ENCODE results near the gene BCL2.

BCL2 gene

DNA sequence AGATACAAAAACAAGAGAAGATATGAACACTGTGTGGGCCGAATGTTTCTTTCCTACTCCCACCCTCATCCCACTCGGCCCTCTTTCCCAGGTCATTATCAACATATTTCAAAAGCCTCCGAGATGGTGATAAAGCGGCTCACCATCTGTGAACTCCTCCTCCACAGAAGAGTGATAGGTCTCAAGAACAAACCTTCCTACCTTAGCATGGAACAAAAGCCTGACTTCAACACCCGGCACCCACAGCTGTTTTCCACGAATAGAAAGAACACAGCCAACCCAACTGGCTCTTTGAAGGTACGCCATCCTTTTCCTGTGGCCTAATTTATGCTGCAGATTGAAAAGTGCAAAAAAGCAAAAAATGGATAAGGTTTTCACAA is 28.8 kb downstream of the BCL2 start:
- Histone ChIP-seq H3K4me1 (ENCODE audit: control insufficient read depth, insufficient read depth, low read length) (no peaks in the 10 kb centered on the region), H3K9ac (ENCODE audit: low read depth, low read length) (no peak overlapping the region), H3K27me3 (ENCODE audit: control insufficient read depth, insufficient read depth, low read length) (no peaks in the 10 kb centered on the region), H3K36me3 (ENCODE audit: control insufficient read depth, insufficient read depth, low read length) (no peaks in the 10 kb centered on the region), H3K9me3 (ENCODE audit: control insufficient read depth, insufficient read depth, low read length) (no peaks in the 10 kb centered on the region), H3K4me3 (ENCODE audit: low read depth, low read length) (no peak overlapping the region)

DNA sequence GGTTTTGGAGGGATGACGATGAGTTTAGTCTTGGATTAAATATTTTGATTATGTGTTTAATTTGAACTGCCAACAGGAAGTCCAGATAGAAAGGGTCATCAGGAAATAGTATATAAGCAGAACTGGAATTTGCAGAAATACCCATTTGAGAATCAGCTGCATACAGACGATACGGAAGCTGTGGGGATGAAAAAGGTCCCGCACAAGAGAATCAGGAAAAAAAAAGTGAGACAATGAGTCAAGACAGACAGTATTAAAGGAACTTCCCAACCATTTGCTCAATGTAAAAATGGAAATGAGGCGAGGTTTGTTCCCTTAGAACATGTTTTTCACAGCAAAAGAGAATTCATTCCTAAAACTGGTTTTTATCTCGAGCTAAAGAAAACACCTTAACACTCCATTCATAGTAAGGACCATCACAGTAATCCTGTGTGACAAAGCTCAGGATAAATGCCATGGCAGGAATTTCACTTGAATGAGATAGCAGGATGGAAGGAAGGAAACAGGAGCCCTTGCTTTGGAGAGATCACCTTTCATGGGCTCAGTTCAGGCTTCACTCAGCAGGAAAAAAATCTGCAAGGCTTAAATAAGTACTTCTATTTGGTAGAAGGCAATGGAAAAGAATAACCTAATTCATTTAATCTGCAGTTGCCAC is 29.3 kb downstream of the BCL2 start:
- H3K36me3 ChIP-seq (ENCODE audit: control insufficient read depth, insufficient read depth, low read length), result no peaks in the 10 kb centered on the region
- H3K4me3 ChIP-seq (ENCODE audit: low read depth, low read length), result no peak overlapping the region
- no peaks in the 10 kb centered on the region for H3K9me3 ChIP-seq (ENCODE audit: control insufficient read depth, insufficient read depth, low read length)
- no peaks in the 10 kb centered on the region for H3K4me1 ChIP-seq (ENCODE audit: control insufficient read depth, insufficient read depth, low read length)
- no peak overlapping the region for H3K9ac ChIP-seq (ENCODE audit: low read depth, low read length)
- no peaks in the 10 kb centered on the region for H3K27me3 ChIP-seq (ENCODE audit: control insufficient read depth, insufficient read depth, low read length)

DNA sequence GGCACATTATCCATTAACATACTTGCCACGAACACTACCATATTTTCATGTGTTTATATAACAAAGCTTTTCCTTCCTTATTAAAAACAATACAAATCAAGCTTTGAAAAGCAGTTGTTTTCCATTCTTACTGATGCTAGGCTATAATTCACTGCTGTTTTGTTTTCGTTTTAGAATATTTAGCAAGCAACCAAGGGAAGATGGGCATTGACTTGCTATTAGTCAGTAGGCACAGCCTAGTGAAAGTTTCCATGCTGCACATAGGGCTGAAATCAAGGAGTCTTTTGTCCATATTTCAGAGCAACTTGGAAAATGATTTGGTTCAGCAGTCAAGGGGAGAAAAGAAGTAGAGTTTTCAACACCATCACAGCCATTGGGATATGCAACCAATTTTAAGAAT is 31.3 kb downstream of the BCL2 start:
- no peaks in the 10 kb centered on the region for H3K36me3 ChIP-seq (ENCODE audit: control insufficient read depth, insufficient read depth, low read length)
- no peak overlapping the region for H3K9ac ChIP-seq (ENCODE audit: low read depth, low read length)
- H3K27me3 ChIP-seq (ENCODE audit: control insufficient read depth, insufficient read depth, low read length), result no peaks in the 10 kb centered on the region
- H3K4me1 ChIP-seq (ENCODE audit: control insufficient read depth, insufficient read depth, low read length), result no peaks in the 10 kb centered on the region
- no peaks in the 10 kb centered on the region for H3K9me3 ChIP-seq (ENCODE audit: control insufficient read depth, insufficient read depth, low read length)
- H3K4me3 ChIP-seq (ENCODE audit: low read depth, low read length), result no peak overlapping the region

DNA sequence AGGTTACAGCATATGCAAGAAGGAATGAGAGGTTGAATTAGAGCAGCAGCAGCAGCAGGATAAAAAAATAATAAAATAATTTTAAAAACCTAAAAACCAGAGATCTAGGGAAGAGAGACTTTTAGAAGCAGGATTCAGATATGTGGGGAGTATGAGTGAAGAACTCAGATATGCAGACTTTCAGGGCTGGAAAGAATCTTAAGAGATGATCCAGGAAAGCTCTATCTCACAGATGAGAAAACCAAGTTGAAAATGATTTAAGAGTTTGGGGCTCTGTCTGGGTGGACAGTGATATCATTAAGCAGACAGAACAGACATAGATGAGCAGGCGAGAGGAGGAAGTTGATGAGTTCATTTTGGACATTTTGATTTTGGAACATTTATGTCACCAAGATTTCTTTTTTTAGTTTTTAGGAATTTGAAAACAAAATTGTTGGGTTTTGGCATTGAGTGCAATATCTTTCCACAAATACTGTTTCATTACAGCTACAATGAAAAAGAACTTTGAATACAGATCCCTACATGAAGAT is 31.8 kb downstream of the BCL2 start:
- H3K36me3 ChIP-seq (ENCODE audit: control insufficient read depth, insufficient read depth, low read length), result no peaks in the 10 kb centered on the region
- H3K27me3 ChIP-seq (ENCODE audit: control insufficient read depth, insufficient read depth, low read length), result no peaks in the 10 kb centered on the region
- H3K4me3 ChIP-seq (ENCODE audit: low read depth, low read length), result no peak overlapping the region
- no peaks in the 10 kb centered on the region for H3K4me1 ChIP-seq (ENCODE audit: control insufficient read depth, insufficient read depth, low read length)
- H3K9me3 ChIP-seq (ENCODE audit: control insufficient read depth, insufficient read depth, low read length), result no peaks in the 10 kb centered on the region
- H3K9ac ChIP-seq (ENCODE audit: low read depth, low read length), result no peak overlapping the region

DNA sequence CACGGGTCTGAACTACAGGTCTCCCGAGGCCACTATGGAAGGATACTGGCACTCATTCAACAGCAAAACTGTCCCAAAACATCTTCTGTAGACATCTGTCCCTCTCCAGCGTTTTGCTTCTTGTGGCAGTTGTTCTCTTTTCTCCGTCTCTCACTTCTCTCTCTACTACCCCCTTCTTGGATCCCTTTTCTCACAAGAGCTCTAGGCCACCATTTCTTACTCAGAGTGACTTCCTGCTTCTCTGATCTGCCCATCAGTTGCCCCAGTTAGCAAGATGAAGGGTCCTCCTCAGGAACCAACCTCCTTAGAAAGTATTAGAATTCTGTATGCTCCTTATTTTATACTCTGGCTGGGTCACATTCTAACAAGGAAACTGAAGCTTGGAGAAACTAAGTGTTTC is 32.6 kb downstream of the BCL2 start:
- Histone ChIP-seq H3K4me1 (ENCODE audit: control insufficient read depth, insufficient read depth, low read length) (no peaks in the 10 kb centered on the region), H3K9ac (ENCODE audit: low read depth, low read length) (no peak overlapping the region), H3K36me3 (ENCODE audit: control insufficient read depth, insufficient read depth, low read length) (no peaks in the 10 kb centered on the region)

DNA sequence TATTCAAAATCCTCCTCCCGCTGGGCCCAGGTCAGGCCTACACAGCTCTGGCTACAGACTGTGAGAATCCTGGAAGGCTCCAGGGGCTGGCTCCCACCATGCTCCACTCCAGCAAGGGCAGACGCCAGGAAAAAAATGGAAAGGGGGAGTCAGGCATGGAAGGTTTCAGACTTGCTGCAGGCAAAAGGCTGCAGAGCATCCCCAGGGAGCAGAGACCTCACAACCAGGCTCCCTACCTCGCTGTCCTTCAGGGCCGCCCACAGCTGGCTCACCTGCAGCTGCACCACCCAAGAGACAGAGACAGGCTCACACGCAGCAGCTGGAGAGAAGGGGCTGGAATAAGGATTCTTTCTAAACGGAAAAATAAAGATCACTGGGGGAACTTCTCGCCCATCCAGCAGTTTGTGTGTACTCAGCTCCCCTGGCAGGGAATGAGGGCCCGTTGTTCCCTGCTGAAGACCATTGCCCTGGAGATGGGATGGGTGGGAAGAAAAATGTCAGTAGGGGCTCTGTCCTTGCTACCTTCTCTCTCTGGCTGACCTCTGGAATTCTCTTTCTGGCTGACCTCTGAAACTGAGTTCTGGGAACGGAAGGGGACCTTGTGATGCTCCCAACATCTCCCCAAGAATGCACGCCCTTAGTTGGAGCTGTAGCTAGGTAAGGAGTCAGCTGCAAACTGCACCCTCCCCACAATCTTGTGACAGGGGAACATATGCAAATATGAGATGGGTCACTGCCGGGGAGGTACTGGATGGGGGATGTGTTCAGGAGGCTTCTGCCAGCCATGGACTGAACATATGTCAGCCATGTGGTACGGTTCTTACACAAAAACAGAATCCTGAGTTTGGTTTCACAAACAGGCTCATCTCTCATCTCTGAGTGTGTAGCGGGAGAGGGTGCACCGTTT is 34.5 kb downstream of the BCL2 start:
- no peaks in the 10 kb centered on the region for H3K9me3 ChIP-seq (ENCODE audit: control insufficient read depth, insufficient read depth, low read length)
- H3K9ac ChIP-seq (ENCODE audit: low read depth, low read length), result no peak overlapping the region
- H3K4me1 ChIP-seq (ENCODE audit: control insufficient read depth, insufficient read depth, low read length), result no peaks in the 10 kb centered on the region
- H3K4me3 ChIP-seq (ENCODE audit: low read depth, low read length), result no peak overlapping the region
- no peaks in the 10 kb centered on the region for H3K27me3 ChIP-seq (ENCODE audit: control insufficient read depth, insufficient read depth, low read length)
- no peaks in the 10 kb centered on the region for H3K36me3 ChIP-seq (ENCODE audit: control insufficient read depth, insufficient read depth, low read length)

More for the DNA sequence above, 32.6 kb downstream of the BCL2 start:
- H3K9me3 ChIP-seq (ENCODE audit: control insufficient read depth, insufficient read depth, low read length), result no peaks in the 10 kb centered on the region
- no peaks in the 10 kb centered on the region for H3K27me3 ChIP-seq (ENCODE audit: control insufficient read depth, insufficient read depth, low read length)
- H3K4me3 ChIP-seq (ENCODE audit: low read depth, low read length), result no peak overlapping the region

DNA sequence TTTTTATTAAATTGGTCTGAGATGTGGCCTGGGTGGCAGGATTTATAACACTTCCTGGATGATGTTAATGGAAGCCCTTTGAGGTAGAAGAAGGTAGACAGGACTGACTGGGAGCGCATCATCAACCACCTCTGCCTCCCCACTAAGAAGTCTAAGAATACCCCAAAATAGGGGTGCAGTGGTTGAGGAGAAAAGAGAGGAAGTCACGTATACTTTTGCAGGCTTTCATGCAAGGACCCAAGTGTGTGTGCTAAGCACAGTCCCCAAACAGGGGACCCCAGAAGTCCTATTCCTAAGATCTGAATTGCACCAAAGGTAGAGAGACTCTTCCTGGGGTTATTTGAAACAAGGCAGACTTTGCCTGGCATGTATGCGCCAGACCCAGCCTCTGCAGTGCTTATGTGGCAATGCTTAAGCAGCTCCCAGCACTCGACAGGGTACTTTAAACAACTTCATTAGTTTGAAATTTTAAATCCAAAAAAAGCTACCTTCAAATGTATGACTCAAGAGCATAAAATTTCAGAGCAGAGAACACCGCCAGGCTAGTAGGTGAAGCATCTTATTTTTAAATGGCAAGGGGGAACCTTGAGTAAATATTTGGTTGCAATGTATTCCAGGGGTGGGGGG is 35.3 kb downstream of the BCL2 start:
- no peak overlapping the region for H3K9ac ChIP-seq (ENCODE audit: low read depth, low read length)
- H3K36me3 ChIP-seq (ENCODE audit: control insufficient read depth, insufficient read depth, low read length), result no peaks in the 10 kb centered on the region
- H3K9me3 ChIP-seq (ENCODE audit: control insufficient read depth, insufficient read depth, low read length), result no peaks in the 10 kb centered on the region
- no peaks in the 10 kb centered on the region for H3K27me3 ChIP-seq (ENCODE audit: control insufficient read depth, insufficient read depth, low read length)
- no peak overlapping the region for H3K4me3 ChIP-seq (ENCODE audit: low read depth, low read length)
- no peaks in the 10 kb centered on the region for H3K4me1 ChIP-seq (ENCODE audit: control insufficient read depth, insufficient read depth, low read length)

DNA sequence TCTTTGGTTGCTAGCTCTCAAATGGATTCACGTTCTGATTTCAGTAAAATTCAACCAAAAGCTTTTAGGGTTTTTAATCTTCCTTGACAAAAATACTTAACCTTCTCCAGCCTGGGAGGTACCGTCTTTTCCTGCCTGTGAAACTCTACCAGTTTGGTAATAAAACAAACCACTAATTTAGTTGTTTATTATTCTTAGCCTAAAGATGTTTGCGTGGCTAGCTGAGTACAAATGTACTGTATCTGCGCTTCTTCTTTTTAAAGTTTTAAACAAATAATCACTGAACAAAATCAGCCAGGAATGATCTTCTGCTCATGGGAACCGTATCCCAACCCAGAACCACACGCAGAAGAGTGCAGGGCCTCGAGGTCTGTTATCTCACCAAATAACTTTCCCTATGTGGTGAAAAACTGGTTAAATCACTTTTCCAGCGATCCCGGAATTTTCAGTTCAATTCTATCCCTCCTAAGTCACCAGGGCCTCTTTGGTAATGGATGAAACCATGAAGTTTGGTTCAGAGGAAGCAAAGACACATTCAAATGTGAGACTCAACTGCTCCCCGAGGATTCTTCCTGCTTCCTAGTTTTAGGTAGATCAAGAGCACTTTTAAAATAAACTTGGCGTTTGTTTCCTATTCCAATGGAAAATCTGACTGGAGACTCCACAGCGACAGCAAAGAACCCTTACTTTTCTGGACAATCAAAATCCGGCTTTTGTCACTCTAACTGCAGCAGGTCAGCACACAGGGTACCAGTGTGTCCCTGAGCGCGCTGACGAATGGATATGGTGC is 36.1 kb downstream of the BCL2 start:
- Histone ChIP-seq H3K4me1 (ENCODE audit: control insufficient read depth, insufficient read depth, low read length) (no peaks in the 10 kb centered on the region), H3K9me3 (ENCODE audit: control insufficient read depth, insufficient read depth, low read length) (no peaks in the 10 kb centered on the region), H3K4me3 (ENCODE audit: low read depth, low read length) (no peak overlapping the region), H3K36me3 (ENCODE audit: control insufficient read depth, insufficient read depth, low read length) (no peaks in the 10 kb centered on the region), H3K9ac (ENCODE audit: low read depth, low read length) (no peak overlapping the region), H3K27me3 (ENCODE audit: control insufficient read depth, insufficient read depth, low read length) (no peaks in the 10 kb centered on the region)

DNA sequence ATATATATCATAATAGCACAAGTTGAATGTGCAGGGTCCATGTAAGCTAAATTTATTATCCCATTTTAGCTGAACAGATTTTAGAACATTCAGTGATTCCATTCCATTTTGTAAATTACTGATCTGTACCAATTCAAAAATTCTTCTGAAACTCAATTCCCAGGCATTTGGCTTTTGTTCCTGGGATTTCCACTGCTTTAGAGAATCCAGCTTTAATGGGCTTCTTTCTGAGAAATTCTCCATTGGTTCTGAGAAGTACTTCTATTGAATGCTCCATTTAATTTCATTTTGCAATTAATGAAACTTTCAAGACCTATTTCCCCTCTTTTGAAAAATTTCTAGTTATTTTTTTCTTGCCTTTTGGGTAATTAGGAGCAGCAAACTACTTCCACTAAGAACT is 36.8 kb downstream of the BCL2 start:
- Histone ChIP-seq H3K9ac (ENCODE audit: low read depth, low read length) (no peak overlapping the region), H3K4me1 (ENCODE audit: control insufficient read depth, insufficient read depth, low read length) (no peaks in the 10 kb centered on the region), H3K4me3 (ENCODE audit: low read depth, low read length) (no peak overlapping the region), H3K36me3 (ENCODE audit: control insufficient read depth, insufficient read depth, low read length) (no peaks in the 10 kb centered on the region), H3K27me3 (ENCODE audit: control insufficient read depth, insufficient read depth, low read length) (no peaks in the 10 kb centered on the region), H3K9me3 (ENCODE audit: control insufficient read depth, insufficient read depth, low read length) (no peaks in the 10 kb centered on the region)

DNA sequence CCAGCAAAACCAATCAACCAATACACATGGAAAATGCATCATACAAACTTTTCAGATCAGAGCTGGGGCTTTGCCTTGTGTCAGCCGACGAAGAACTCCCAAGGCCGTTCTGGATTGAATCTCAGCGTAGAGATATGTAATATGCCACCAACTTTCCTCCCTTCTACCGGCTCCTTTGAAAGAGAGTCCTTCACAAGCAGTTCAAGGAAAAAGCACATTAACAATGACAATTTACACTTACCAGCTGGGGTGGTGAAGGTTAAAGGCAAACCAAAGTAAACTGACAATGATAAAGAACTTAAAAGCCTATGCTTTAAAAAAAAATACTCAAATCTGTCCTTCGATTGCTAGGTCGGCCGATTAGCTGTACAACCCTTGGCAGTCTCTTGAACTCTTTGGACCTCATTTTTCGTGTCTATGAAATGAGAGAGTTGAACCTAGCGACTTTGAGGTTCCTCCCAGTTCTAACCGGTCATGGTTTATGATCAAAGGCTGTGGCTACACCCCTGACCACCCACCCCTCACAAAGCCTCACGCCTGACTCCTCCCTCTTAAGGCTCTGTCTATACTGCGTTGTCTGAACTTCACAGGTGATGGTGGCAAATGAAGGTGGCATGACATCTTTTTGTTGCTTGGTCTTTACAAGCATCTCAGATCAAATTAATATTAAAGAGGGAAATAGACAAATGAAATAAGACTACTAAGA is 46.2 kb downstream of the BCL2 start:
- H3K36me3 ChIP-seq (ENCODE audit: control insufficient read depth, insufficient read depth, low read length), result no peaks in the 10 kb centered on the region
- no peak overlapping the region for H3K4me3 ChIP-seq (ENCODE audit: low read depth, low read length)
- no peaks in the 10 kb centered on the region for H3K27me3 ChIP-seq (ENCODE audit: control insufficient read depth, insufficient read depth, low read length)
- H3K9me3 ChIP-seq (ENCODE audit: control insufficient read depth, insufficient read depth, low read length), result no peaks in the 10 kb centered on the region
- H3K4me1 ChIP-seq (ENCODE audit: control insufficient read depth, insufficient read depth, low read length), result no peaks in the 10 kb centered on the region
- H3K9ac ChIP-seq (ENCODE audit: low read depth, low read length), result no peak overlapping the region

DNA sequence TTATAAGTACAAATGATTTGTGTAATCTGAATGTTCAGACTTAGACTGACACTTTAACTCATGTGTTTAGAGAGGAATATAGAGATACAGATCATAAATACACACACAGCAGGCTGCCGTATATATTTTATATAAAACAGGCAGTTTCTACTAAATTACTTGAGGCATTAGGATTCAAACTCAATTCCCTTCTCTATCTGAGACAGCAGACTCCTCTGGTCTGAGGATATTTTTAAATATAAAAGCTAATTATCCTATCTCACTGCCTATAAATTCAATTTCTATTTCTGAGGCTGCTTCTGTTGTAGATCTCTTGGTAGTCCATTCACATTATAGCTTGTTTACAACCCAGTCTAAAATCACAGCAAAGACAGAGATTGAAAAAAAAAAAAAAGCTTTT is 46.9 kb downstream of the BCL2 start:
- Histone ChIP-seq H3K4me3 (ENCODE audit: low read depth, low read length) (no peak overlapping the region), H3K9me3 (ENCODE audit: control insufficient read depth, insufficient read depth, low read length) (no peaks in the 10 kb centered on the region), H3K27me3 (ENCODE audit: control insufficient read depth, insufficient read depth, low read length) (no peaks in the 10 kb centered on the region), H3K9ac (ENCODE audit: low read depth, low read length) (no peak overlapping the region), H3K36me3 (ENCODE audit: control insufficient read depth, insufficient read depth, low read length) (no peaks in the 10 kb centered on the region), H3K4me1 (ENCODE audit: control insufficient read depth, insufficient read depth, low read length) (no peaks in the 10 kb centered on the region)
